A549 (cell line): ENCODE data around the gene C5AR2. TPM values are rescaled to one million over a fixed set of nuclear protein-coding genes. Genes with fewer than 3 reads are reported as not detected.
"Not testable (repeated sequence)": the region's sequence is repeated elsewhere in the genome, so short reads cannot be mapped to it uniquely, and the experiment has no call there.

Experiments
- ATAC-seq, 2 experiments: fragments of 200-7000 bp in 1 of 2; fragments of >200 bp in 1 of 2; cut with Nextera tagmentation in 1 of 2; cut with Tn5 transposase in 1 of 2; 3 replicates each; pipeline versions ENCODE4 v1.8.0 to v1.9.1; 2018 to 2020; ENCODE audit warnings: mild to moderate bottlenecking in 1 of 2, moderate library complexity in 1 of 2
- CTCF ChIA-PET: fragments of 300-600 bp; sonication (Branson Sonifier 250); formaldehyde crosslinking; extraction: SDS; loops from one replicate; lab custom pipeline; 2021; ENCODE audit warnings: antibody characterized with exemption, inconsistent platforms; lab: Yijun Ruan, JAX
- POLR2A ChIA-PET: fragments of 350-600 bp; formaldehyde crosslinking; extraction: SDS; loops from one replicate; lab custom pipeline; 2021; ENCODE audit warnings: antibody characterized with exemption, inconsistent platforms; lab: Yijun Ruan, JAX
- DNase-seq, 2 experiments: peaks; one replicate each; pipeline versions ENCODE4 v3.0.0 to v3.0.0-alpha.2; 2011 to 2016; ENCODE audit warnings: low read depth in 1 of 2, low spot score in 1 of 2
- FAIRE-seq: peaks from 2 replicates; lab custom pipeline; 2011; peaks lifted over from hg19 to GRCh38; lab: Jason Lieb, UNC
- H3K27ac ChIP-seq, 2 experiments: fragments of >200 bp; sonication (Bioruptor Twin); formaldehyde crosslinking; 3 replicates each; pipeline ENCODE4 v1.5.1; 2016 to 2017
- H3K4me1 ChIP-seq: fragments of >200 bp; sonication (Bioruptor Twin); formaldehyde crosslinking; 3 replicates; pipeline ENCODE4 v1.6.1; 2016
- H3K4me2 ChIP-seq: fragments of >200 bp; sonication (Bioruptor Twin); formaldehyde crosslinking; 3 replicates; pipeline ENCODE4 v1.6.1; 2016
- H3K4me3 ChIP-seq: fragments of >200 bp; sonication (Bioruptor Twin); formaldehyde crosslinking; 3 replicates; pipeline ENCODE4 v1.5.1; 2016
- H3K9me3 ChIP-seq: fragments of >200 bp; sonication (Bioruptor Twin); formaldehyde crosslinking; 3 replicates; pipeline ENCODE4 v1.6.1; 2016
- BHLHE40 ChIP-seq: IDR thresholded peaks from 2 replicates; pipeline ENCODE4 v1.6.1; 2012; ENCODE audit warnings: low read depth, low read length, inconsistent platforms
- CEBPB ChIP-seq, 2 experiments: fragments of >200 bp in 1 of 2; sonication (Bioruptor Twin) in 1 of 2; formaldehyde crosslinking in 1 of 2; IDR thresholded peaks; 2 replicates each; pipeline ENCODE4 v1.6.1; 2012 to 2016
- CHD2 ChIP-seq: fragments of 150-350 bp; IDR thresholded peaks from 2 replicates; pipeline ENCODE4 v1.6.1; 2014; ENCODE audit warnings: low read length; ENCODE audit not compliant: partially characterized antibody
- ESRRA ChIP-seq: fragments of 150-350 bp; IDR thresholded peaks from 2 replicates; pipeline ENCODE4 v1.6.1; 2014; ENCODE audit warnings: mild to moderate bottlenecking, low read length, borderline replicate concordance
- GATA3 ChIP-seq: IDR thresholded peaks from 2 replicates; pipeline ENCODE4 v1.6.1; 2012; ENCODE audit warnings: borderline replicate concordance
- HOXA7 ChIP-seq: fragments of 250-450 bp; sonication (Bioruptor Pico); IDR thresholded peaks from 2 replicates; pipeline ENCODE4 v1.5.0; 2020; ENCODE audit warnings: mild to moderate bottlenecking, moderate library complexity
- HOXB13 ChIP-seq: fragments of 250-450 bp; sonication (Bioruptor Pico); IDR thresholded peaks from 2 replicates; pipeline ENCODE4 v1.5.0; 2020; ENCODE audit warnings: low read depth, mild to moderate bottlenecking, moderate library complexity
- JUNB ChIP-seq: fragments of >200 bp; sonication (Bioruptor Twin); formaldehyde crosslinking; IDR thresholded peaks from 2 replicates; pipeline ENCODE4 v1.6.1; 2016
- MAFK ChIP-seq: fragments of 450-650 bp; IDR thresholded peaks from 2 replicates; pipeline ENCODE4 v1.6.1; 2014; ENCODE audit not compliant: partially characterized antibody
- NPAS2 ChIP-seq: fragments of 250-450 bp; sonication (Bioruptor Pico); IDR thresholded peaks from 2 replicates; pipeline ENCODE4 v1.8.0; 2022; ENCODE audit warnings: mild to moderate bottlenecking, moderate library complexity, borderline replicate concordance
- NR3C1 ChIP-seq: fragments of >200 bp; sonication (Bioruptor Twin); formaldehyde crosslinking; IDR thresholded peaks from 3 replicates; pipeline ENCODE4 v1.6.1; 2017
- PHF8 ChIP-seq: fragments of 200-600 bp; sonication (generic); IDR thresholded peaks from 2 replicates; pipeline ENCODE4 v1.6.1; 2016; ENCODE audit warnings: low read depth, mild to moderate bottlenecking, antibody characterized with exemption, moderate library complexity, borderline replicate concordance
- POLR2A ChIP-seq: IDR thresholded peaks from 2 replicates; pipeline ENCODE4 v1.6.1; 2012; ENCODE audit warnings: mild to moderate bottlenecking, low read length
- POLR2AphosphoS2 ChIP-seq: conservative IDR thresholded peaks from 2 replicates; pipeline ENCODE4 v1.6.1; 2012; ENCODE audit warnings: low read length, improper control_type of control experiment, inconsistent platforms
- RNF2 ChIP-seq: fragments of 200-600 bp; sonication (generic); IDR thresholded peaks from 2 replicates; pipeline ENCODE4 v1.6.1; 2016; ENCODE audit warnings: low read depth, mild to moderate bottlenecking, antibody characterized with exemption, moderate library complexity, borderline replicate concordance
- SMC3 ChIP-seq: fragments of >200 bp; sonication (Bioruptor Twin); formaldehyde crosslinking; IDR thresholded peaks from 3 replicates; pipeline ENCODE4 v1.6.1; 2018; ENCODE audit warnings: inconsistent platforms
- SREBF2 ChIP-seq: fragments of 450-650 bp; IDR thresholded peaks from 2 replicates; pipeline ENCODE4 v1.6.1; 2014; ENCODE audit warnings: mild to moderate bottlenecking, moderate library complexity
- TP53 ChIP-seq: fragments of 250-450 bp; sonication (Bioruptor Pico); IDR thresholded peaks from 2 replicates; pipeline ENCODE4 v1.5.0; 2021; ENCODE audit warnings: mild to moderate bottlenecking, moderate library complexity
- WGBS: methylation state at CpG from one replicate; pipeline ENCODE4 v1.1.6; 2017; ENCODE audit errors: missing lambda C conversion rate; 5-methylcytosine and 5-hydroxymethylcytosine counted together
- polyA plus RNA-seq, 4 experiments: library from polyadenylated mRNA; depleted of rRNA in 3 of 4; stranded (reverse); fragments of >200 nt; fragmentation: RNase III in 1 of 4; extraction: RNeasy Plus Mini Kit Qiagen cat#74134 plus additional on column Dnase treatment in 1 of 4; gene quantifications; 2 replicates in 3 of 4; 3 replicates in 1 of 4; pipeline ENCODE4 v1.2.3, GENCODE V29; 2011 to 2017
- TF ChIP-seq, protein P1 (sequence below): IDR thresholded peaks from 2 replicates; pipeline ENCODE4 v1.6.1; 2012
- TF ChIP-seq, protein P2 (sequence below): IDR thresholded peaks from 2 replicates; pipeline ENCODE4 v1.6.1; 2012; ENCODE audit warnings: low read depth, borderline replicate concordance
- TF ChIP-seq, protein P3 (sequence below): fragments of >200 bp; sonication (Bioruptor Twin); formaldehyde crosslinking; IDR thresholded peaks from 3 replicates; pipeline ENCODE4 v1.6.1; 2016
- TF ChIP-seq, protein P4 (sequence below): fragments of >200 bp; sonication (Bioruptor Twin); formaldehyde crosslinking; IDR thresholded peaks from 2 replicates; pipeline ENCODE4 v1.6.1; 2016

C5AR2 gene
- polyA plus RNA-seq, 2 of the 4 experiments (the other 2 are of a cell fraction) = 0.25 to 0.28 TPM

DNA sequence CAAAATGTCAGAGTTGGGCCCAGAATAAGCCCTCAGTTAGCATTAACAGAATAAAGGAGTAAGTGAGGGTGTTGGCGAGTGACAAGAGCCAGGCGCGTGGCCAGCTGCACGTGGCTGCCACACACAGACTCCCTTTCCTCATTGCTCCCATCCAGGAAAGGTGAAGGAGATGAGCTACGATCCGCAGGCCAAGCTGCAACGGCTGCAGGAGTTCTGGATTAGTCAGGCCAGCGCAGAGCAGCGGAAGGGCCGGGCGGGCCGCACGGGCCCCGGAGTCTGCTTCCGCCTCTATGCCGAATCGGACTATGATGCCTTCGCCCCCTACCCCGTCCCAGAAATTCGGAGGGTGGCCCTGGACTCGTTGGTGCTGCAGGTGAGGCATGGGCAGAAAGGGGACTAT, 30.3 kb downstream of the C5AR2 start:
- no peak for DNase-seq
- Histone ChIP-seq H3K4me1 (no peaks in the 10 kb centered on the region), H3K4me3 (no peak overlapping the region), H3K4me2 (no peak overlapping the region), H3K27ac (no peak overlapping the region), H3K9me3 (no peaks in the 10 kb centered on the region)
- CTCF ChIA-PET = interaction anchor here (1.0 to 9.6 kb wide), 8 partner anchors 10 to 78 kb away, joined by 3 to 103 read pairs (median 5); partner anchors contain the start of gene DHX34
- POLR2A ChIA-PET = interaction anchor here (0.6 to 1.6 kb wide), 2 partner anchors 13 to 117 kb away, joined by 5 to 8 read pairs; partner anchors contain the start of gene DHX34
- 96% methylated on average over 21 of the region's 21 CpGs for WGBS
- FAIRE-seq = no peak
- no peak for TF ChIP-seq CEBPB (IDR thresholded peaks at IDR 0.05)
- no peak for TF ChIP-seq NR3C1
- no peak for TF ChIP-seq JUNB
- TF ChIP-seq POLR2A = no peak
- no peak for TF ChIP-seq POLR2AphosphoS2
- no peak for ATAC-seq

DNA sequence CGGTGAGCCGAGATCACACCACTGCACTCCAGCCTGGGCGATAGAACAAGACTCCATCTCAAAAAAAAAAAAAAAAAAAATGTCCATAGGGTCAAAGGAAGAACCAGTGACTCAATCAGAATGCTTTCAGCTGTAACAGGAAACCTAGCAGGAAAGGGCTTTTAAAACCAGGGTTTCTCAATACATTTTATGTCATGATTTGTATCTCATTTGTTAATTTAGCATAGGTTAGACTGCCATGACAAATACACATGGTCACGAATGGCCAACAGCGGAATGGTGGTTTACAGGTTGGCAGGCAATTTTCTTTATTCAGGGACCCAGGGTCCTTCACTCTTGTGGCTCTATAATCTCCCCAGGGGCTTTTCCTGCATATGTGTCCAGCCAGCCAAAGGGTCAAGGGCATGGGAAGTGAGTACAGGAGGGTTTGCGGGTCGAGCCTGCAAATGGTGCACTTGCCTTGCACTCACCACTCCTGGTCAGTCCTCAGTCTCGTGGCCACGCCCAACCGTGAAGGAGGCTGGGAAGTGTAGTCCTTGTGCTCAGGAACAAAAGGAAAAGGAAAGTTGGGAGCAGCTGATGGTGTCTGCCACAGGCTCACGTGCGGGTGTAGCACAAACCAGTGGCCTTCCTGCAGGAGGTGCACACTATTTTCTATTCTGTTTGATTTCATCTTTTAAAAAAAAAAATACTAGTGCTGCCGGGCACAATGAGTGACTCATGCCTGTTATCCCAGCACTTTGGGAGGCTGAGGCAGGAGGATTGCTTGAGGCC, 32.0 kb downstream of the C5AR2 start:
- peak in 1 of 2 experiments; percentile 60 for DNase-seq
- TF ChIP-seq TP53 (CRISPR knock-in tag) (no peak), ESRRA (no peak), POLR2AphosphoS2 (no peak), CEBPB (IDR thresholded peaks at IDR 0.05) (no peak), CHD2 (no peak), SMC3 (no peak), MAFK (no peak), NPAS2 (no peak), PHF8 (no peak), GATA3 (no peak), BHLHE40 (no peak), RNF2 (no peak), SREBF2 (no peak), HOXA7 (CRISPR knock-in tag) (no peak), HOXB13 (CRISPR knock-in tag) (no peak)
- TF ChIP-seq, protein P1, sequence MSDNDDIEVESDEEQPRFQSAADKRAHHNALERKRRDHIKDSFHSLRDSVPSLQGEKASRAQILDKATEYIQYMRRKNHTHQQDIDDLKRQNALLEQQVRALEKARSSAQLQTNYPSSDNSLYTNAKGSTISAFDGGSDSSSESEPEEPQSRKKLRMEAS = no peak
- TF ChIP-seq, protein P2, sequence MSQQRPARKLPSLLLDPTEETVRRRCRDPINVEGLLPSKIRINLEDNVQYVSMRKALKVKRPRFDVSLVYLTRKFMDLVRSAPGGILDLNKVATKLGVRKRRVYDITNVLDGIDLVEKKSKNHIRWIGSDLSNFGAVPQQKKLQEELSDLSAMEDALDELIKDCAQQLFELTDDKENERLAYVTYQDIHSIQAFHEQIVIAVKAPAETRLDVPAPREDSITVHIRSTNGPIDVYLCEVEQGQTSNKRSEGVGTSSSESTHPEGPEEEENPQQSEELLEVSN = no peak
- TF ChIP-seq, protein P3, sequence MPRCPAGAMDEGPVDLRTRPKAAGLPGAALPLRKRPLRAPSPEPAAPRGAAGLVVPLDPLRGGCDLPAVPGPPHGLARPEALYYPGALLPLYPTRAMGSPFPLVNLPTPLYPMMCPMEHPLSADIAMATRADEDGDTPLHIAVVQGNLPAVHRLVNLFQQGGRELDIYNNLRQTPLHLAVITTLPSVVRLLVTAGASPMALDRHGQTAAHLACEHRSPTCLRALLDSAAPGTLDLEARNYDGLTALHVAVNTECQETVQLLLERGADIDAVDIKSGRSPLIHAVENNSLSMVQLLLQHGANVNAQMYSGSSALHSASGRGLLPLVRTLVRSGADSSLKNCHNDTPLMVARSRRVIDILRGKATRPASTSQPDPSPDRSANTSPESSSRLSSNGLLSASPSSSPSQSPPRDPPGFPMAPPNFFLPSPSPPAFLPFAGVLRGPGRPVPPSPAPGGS = no peak
- TF ChIP-seq, protein P4, sequence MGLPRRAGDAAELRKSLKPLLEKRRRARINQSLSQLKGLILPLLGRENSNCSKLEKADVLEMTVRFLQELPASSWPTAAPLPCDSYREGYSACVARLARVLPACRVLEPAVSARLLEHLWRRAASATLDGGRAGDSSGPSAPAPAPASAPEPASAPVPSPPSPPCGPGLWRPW = no peak
- Histone ChIP-seq H3K27ac (no peak overlapping the region), H3K4me2 (no peak overlapping the region), H3K4me1 (no peaks in the 10 kb centered on the region), H3K4me3 (no peak overlapping the region), H3K9me3 (no peaks in the 10 kb centered on the region)
- POLR2A ChIA-PET = interaction anchor here (0.6 kb wide), 1 partner anchor 784 kb away, joined by 3 read pairs; no protein-coding TSS in a partner anchor
- CTCF ChIA-PET = interaction anchor here (1.5 to 9.6 kb wide), 4 partner anchors 11 to 69 kb away, joined by 5 to 103 read pairs (median 38); partner anchors contain the start of gene DHX34
- no peak for FAIRE-seq
- peak; percentile 75 to 77 for ATAC-seq
- WGBS = 88% methylated on average over 13 of the region's 13 CpGs

DNA sequence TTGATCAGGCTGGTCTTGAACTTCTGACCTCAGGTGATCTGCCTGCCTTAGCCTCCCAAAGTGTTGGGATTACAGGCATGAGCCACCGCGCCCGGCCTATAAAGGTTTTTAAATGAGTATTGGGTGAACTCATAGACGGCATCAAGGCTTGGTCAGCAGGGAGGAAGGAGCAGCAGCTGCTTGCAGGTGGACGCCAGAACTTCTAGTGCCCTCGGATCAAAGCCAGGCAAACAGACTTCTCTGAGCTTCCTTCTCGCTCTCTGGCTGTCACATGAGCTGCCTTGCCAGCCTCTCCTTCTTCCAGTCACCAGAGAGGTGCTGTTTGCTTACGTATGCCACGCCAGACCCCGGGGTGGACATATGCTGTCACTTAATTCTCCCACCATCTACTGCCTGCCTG, 33.5 kb downstream of the C5AR2 start:
- FAIRE-seq = not testable (repeated sequence)
- CTCF ChIA-PET = interaction anchor here (2.0 to 9.6 kb wide), 3 partner anchors 16 to 70 kb away, joined by 6 to 103 read pairs (median 67); partner anchors contain the start of gene DHX34

More for the DNA sequence above, 33.5 kb downstream of the C5AR2 start:
- DNase-seq, H3K9me3 ChIP-seq, ATAC-seq, H3K27ac ChIP-seq, POLR2A ChIA-PET, H3K4me2 ChIP-seq, H3K4me1 ChIP-seq, H3K4me3 ChIP-seq: not testable (repeated sequence)
- 90% methylated on average over 9 of the region's 10 CpGs for WGBS
